ENCODE measurements around the gene SSH2. TPM values are rescaled to one million over a fixed set of nuclear protein-coding genes. Genes with fewer than 3 reads are reported as not detected.

The SSH2 gene
- total RNA-seq, 1 experiment from 2014 or later = 14.6 TPM

- Histone ChIP-seq H3K27me3 (ENCODE audit: insufficient read depth, low read length) (no peaks in the 10 kb centered on the region), H3K9ac (ENCODE audit: extremely low read depth, insufficient read length, low read length) (no peak overlapping the region), H3K79me2 (ENCODE audit: insufficient read depth, low read length) (no peaks in the 10 kb centered on the region), H2BK120ac (ENCODE audit: low read depth, low read length, poor library complexity, severe bottlenecking) (no peak overlapping the region), H3K14ac (ENCODE audit: insufficient read depth, low read length) (no peak overlapping the region), H3K23ac (ENCODE audit: insufficient read length, low read depth, low read length) (no peak overlapping the region), H4K5ac (ENCODE audit: insufficient read length, low read depth, low read length) (no peak overlapping the region), H3K27ac (ENCODE audit: insufficient read length, low read depth, low read length) (no peak overlapping the region), H2BK5ac (ENCODE audit: insufficient read length, low read length) (no peak overlapping the region), H2AK5ac (ENCODE audit: insufficient read length, low read length) (no peak overlapping the region), H2BK20ac (ENCODE audit: low read depth, low read length, poor library complexity, severe bottlenecking) (no peak overlapping the region), H3K4ac (ENCODE audit: low read depth, low read length) (no peak overlapping the region), H2BK12ac (ENCODE audit: insufficient read length, low read depth, low read length) (no peak overlapping the region), H3K9me3 (ENCODE audit: control insufficient read depth, low read depth, low read length) (no peaks in the 10 kb centered on the region), H3K18ac (ENCODE audit: insufficient read length, low read depth, low read length) (no peak overlapping the region), H4K8ac (replicated peaks; ENCODE audit: insufficient read length, low read depth, low read length) (no peak overlapping the region), H3K4me2 (ENCODE audit: insufficient read depth, insufficient read length, low read length) (no peak overlapping the region), H2AFZ (ENCODE audit: low read length) (no peak overlapping the region), H3K56ac (ENCODE audit: insufficient read length, low read depth, low read length) (no peak overlapping the region), H3K23me2 (ENCODE audit: insufficient read length, low read depth, low read length, poor library complexity, severe bottlenecking) (no peaks in the 10 kb centered on the region), H4K20me1 (ENCODE audit: control insufficient read depth, insufficient read depth, insufficient read length) (no peaks in the 10 kb centered on the region), H3T11ph (ENCODE audit: low read length) (no peak overlapping the region), H2BK15ac (ENCODE audit: low read depth, low read length) (no peak overlapping the region), H3K4me1 (ENCODE audit: insufficient read depth, low read length) (no peaks in the 10 kb centered on the region; the same call in 1 of the 2 replicates), H3K79me1 (ENCODE audit: insufficient read depth, low read depth, low read length, poor library complexity, severe bottlenecking) (no peaks in the 10 kb centered on the region), H4K91ac (ENCODE audit: insufficient read length, low read depth, low read length) (no peak overlapping the region)
- no peak for DNase-seq
- no peak for TF ChIP-seq CTCF (conservative IDR thresholded peaks at IDR 0.05)
- Mint-ChIP-seq H3K9me3 (no peaks in the 10 kb centered on the region), H3K27ac (no peak overlapping the region), H3K36me3 (ENCODE audit: insufficient read depth in 1 of 3, low read depth in 3 of 3) (no peaks in the 10 kb centered on the region), H3K27me3 (ENCODE audit: low read depth) (no peaks in the 10 kb centered on the region), H3K4me3 (no peak overlapping the region), H3K4me1 (peaks cover 4% of the 10 kb centered on the region in 2 experiments)
- no CpG with 5 or more reads among the region's 2 CpGs for WGBS (ENCODE audit: extremely low coverage, insufficient read length, low lambda C conversion rate)
These were observed 242.4 kb downstream of the SSH2 start for GRCh38 chr17:29687596-29687995.

Data from H9 (cell line).